ENCODE measurements around the gene TMEM132D. TPM values are rescaled to one million over a fixed set of nuclear protein-coding genes. Genes with fewer than 3 reads are reported as not detected.

Gene TMEM132D
- total RNA-seq, 1 donor from 2014 or later, result 0.18 TPM

DNA sequence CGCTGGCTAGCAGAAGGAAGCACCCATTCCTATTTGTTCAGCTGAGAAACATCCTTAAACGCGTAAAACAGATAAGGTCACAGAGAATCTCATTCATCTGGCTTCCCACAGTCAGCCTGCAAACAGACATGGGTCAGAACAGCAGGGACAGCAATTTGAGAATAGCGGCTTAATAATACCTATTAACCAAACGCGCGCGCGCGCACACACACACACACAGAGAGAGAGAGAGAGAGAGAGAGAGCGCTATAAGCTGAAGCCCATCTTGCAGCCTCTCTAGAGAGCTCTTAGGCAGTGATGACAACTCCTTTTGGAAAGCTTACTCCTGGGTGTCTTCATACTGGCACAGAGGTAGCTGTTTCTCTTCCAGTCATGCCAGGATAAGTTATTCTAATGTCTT is 26.4 kb downstream of the TMEM132D start:
- DNase-seq (ENCODE audit: low spot score) (no peak), ATAC-seq (no peak)
- intact Hi-C loops (cut with DNase I), result no loop called here

DNA sequence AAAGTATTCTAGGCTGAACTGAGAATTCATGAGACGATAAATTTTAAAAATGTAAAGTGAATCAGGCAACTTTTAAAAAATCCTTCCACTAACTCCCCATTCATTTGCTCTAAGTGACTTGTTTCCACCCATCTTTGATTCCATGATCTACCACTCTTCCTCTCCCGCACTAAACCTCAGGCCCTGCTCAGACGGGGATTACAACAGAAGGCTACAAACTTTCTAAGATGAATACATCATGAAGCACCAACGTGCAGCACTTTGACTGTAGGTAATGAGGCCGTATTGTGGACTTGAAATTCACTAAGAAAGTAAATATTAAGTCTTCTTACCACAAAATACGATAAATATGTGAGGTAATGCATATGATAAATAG is 30.0 kb downstream of the TMEM132D start:
- ATAC-seq, result no peak
- no peak for DNase-seq (ENCODE audit: low spot score)
- intact Hi-C loops (cut with DNase I), result no loop called here

DNA sequence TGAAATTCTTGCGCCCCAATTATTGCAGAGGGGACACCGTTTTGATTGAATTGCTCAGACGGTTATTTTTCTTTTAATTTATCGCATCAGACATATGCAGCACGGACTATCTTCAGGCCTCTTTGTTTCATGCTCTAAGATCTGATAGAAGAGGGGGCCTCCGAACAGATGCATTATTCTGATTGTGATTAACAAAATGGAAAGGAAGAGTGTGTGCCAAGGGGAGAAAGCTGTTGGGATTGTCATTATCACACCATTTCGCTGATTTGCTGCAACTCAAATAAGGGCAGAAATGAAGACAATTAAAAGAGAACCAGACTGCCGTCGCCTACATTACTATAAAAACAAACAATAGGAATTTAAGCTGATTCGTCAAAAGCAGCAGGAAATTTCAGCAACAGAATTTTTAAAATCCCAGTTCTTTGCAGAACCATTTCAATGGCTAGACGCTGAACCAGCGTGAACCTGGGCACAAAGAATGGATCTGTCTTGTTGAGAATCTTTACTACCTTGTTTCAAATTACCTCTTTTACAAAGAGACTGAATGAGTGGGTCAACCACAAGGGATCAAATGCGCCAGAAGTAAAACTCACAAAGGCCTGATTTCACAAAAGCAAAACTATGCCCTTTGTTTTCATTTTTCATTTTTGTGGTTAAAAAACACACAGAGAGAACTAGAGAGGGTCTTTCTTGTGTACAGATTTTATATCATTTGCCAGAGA is 30.6 kb downstream of the TMEM132D start:
- intact Hi-C loops (cut with DNase I), result no loop called here
- DNase-seq (ENCODE audit: low spot score), result no peak
- ATAC-seq, result no peak

DNA sequence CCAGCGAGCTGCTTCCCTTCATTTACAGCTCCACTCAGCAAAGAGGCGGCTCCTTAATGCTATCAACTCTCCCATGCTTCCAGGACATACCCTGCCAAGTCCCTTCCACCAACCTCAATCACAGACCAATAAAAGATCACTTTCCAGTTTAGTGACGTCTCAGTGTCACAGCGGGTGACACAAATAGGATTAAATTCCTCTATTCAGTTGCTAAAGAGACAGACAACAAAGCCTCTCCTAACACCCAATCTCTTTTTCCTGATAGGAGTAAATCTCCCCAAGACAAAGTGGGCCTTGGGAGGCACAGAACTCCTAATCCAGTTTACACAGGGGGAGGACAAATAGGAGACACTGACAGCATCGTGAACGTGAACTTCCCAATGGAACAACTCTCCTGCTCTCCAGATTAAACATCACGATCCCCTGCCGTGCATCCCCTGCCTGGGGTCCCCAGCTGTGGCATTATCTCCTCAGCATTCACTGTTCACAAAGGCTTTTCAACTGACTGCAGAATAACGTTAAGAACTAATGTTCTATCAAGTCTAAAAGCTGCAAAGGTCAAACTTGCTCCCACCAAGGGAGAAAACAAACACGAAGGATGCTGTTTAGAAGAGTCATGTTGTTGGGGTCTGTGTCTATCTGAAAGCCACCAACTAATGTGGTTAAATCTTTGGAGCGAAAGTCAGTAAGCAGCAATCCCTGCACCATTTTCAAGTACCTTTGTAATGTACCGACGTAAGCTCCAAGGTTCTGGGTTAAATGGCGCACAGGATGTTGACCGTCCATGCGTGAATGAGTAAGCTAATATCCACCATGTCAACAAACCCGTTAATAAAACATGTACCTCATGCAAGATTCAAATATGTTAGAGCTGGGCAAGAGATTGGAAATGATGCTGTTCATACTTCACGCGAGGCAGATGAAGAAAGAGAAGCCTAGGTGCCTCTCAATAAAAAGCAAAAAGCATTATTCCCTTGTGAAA is 31.5 kb downstream of the TMEM132D start:
- no peak for ATAC-seq
- intact Hi-C loops (cut with DNase I), result no loop called here
- no peak for DNase-seq (ENCODE audit: low spot score)

DNA sequence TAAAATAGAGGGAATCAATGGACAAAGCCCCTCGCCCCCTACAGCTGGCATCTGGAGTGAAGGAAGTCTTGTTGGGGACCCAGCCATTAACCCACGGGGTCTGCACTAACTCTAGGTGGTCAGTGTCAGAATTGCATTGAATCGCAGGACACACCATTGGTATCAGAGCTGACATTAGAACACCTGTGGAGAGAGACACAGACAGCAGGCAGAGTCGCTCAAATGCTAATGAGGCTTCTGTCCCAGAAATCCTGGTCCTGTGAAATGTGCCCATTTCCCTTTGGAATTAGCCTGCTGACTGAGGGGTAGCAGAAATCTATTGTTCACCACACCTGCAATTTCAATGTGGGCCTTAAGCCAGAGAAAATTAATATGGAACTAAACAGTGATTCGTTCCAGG is 33.0 kb downstream of the TMEM132D start:
- ATAC-seq, result no peak
- intact Hi-C loops (cut with DNase I), result no loop called here
- DNase-seq (ENCODE audit: low spot score), result no peak

DNA sequence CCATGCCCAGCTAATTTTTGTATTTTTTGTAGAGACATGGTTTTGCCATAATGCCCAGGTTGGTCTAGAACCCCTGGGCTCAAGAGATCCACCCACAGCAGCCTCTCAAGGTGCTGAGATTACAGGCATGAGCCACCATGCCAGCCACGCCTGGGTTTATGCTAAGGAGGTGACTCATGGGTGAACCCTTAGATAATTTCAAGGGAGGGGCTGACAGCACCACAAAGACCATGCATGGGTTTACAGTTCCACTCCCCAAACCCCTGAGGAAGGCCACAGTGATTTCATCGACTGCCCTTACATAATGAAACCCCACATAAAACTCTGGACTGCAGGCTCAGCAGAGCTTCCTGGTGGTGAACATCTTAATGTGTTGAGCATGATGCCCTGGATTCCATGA is 33.7 kb downstream of the TMEM132D start:
- DNase-seq (ENCODE audit: low spot score) (no peak), ATAC-seq (no peak)
- intact Hi-C loops (cut with DNase I), result no loop called here

DNA sequence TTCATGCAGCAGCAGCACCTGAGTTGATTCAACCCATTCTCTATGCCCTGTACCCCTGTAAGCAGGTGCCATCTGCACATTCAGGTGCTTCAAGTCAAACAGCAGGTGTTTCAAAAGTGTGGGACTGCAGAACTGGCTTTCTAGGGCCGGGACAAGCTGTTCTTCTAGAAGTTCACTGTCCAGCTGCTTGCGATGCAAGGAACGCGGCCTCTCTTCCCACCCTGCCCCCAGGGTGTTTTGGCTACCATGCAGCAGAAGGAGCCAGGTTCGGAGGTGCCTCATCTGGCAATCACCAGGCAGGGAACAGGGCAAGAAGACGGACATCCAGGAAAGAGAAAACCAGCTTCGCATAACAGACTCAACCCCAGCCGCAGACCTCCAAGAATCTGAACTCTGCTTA is 35.2 kb downstream of the TMEM132D start:
- intact Hi-C loops (cut with DNase I), result no loop called here
- no peak for DNase-seq (ENCODE audit: low spot score)
- no peak for ATAC-seq

DNA sequence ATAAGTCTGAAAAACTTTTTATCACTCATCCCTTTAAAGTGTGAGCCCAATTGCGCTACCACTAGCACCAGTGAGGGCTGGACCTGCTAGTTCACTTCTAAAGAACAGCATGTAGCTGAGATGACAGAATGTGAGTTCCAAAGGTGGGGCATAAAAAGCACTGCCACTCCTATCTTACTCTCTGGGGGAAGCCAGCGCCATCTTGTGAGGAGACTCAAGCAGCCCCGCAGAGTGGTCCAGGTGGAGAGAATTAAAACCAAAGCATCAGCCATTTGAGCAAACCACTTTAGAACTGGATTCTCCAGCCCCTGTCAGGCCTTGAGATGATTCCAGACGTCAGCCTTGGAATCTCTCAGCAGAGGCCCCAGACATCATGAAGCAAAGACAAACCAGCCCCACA is 39.9 kb downstream of the TMEM132D start:
- DNase-seq (ENCODE audit: low spot score) (no peak), ATAC-seq (no peak)
- intact Hi-C loops (cut with DNase I), result no loop called here

DNA sequence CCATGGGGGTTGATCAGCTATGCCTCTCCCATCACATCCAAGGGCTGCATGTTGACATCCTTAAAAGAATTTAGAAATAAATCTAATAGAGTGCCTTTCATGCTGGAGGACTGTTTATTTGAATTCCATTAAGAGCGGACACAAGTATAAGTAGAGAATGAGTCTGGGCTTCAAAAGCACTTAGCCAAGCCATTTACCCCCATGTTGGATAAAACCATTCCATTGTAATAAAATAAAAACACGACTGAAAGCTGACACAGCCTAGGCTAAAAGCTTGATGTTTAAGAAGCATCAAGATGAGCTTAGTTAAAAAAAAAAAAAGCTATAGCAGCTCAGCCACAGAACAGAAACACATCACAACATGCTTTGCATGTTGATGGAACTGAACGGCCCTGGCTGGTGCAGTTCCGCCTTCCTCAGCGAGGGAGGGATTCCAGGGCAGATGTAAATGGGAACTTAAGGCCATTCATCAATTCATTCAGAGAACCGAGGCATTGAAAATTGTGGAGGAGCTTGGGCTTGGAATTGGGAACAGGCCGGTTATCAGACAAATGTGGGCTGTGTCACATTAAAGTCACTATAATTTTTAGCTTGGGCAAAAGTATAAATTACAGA is 41.2 kb downstream of the TMEM132D start:
- DNase-seq (ENCODE audit: low spot score), result no peak
- ATAC-seq, result no peak
- intact Hi-C loops (cut with DNase I), result no loop called here

DNA sequence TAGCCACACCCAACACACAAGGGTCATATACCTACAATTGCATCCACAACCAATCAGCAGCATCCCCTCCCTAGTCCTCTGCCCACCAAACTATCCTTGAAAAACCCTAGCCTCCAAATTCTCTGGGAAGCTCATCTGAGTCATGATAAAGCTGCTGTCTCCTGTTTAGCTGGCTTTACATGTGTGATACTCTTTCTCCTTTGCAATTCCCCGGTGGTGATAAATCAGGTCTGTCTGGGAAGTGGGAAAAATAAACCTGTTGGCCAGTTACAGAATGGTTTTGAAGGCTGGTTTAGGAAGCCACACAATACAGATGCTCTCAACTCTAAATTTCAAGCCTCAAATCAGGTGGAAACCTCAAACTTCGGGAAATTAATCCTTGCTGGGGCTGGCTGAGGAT is 41.9 kb downstream of the TMEM132D start:
- intact Hi-C loops (cut with DNase I), result no loop called here
- ATAC-seq (no peak), DNase-seq (ENCODE audit: low spot score) (no peak)

DNA sequence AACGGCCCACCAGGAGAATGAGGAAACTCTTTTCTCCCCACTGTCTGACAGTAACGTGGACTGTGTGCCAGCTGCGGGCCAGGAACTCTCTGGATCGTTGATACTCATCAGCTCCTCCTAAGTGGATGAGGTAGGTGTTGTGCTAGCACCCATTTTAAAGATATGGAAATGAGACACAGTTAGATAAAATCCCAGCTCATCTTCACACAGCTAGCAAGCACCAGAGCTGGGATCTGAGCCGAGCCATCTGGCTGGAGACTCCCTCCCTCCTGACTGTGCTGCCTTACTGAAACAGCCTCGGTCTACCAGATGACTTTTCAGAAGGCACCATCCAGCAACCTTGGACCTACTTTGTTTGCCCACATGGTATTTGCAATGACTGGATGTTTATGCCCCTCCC is 49.2 kb downstream of the TMEM132D start:
- no peak for ATAC-seq
- DNase-seq (ENCODE audit: low spot score), result no peak
- intact Hi-C loops (cut with DNase I), result no loop called here

DNA sequence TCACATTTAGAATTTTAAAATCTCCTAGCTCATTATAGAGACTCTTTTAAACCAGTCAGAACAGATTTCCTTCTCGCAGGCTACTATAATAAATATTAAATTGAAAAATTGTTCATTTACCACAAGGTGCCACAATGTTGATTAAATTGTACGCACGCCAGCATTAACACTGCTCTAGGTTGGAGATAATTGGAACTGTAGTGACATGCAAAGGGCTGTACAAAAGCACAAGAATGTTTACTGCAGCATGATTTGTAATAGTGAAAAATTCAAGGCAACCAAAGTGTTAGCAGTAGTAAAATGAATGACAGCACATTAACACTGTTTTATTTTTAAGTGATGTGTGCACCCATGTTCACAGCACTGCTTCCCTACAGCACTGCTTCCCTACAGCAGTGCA is 52.5 kb downstream of the TMEM132D start:
- DNase-seq (ENCODE audit: low spot score) (no peak), ATAC-seq (no peak)
- intact Hi-C loops (cut with DNase I), result no loop called here

DNA sequence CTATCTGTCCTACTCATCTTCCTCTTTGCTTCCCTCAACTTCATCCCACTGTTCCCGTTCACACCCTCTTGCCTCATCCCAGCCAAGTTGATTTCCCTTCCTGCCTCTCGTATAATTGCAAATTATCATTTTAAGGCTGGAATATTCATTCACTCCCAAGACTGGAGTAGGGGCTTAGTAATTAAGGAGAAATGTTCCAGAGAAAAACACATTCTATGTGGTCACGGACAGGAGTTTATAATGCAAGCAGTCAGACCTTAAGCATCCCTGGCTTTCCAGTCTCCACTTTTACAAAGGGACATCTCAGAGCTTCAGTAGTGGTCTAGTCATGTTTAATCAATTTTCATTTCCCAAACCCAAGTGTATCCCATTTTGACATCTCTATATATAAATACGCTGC is 54.9 kb downstream of the TMEM132D start:
- DNase-seq (ENCODE audit: low spot score) (no peak), ATAC-seq (no peak)
- intact Hi-C loops (cut with DNase I), result no loop called here

DNA sequence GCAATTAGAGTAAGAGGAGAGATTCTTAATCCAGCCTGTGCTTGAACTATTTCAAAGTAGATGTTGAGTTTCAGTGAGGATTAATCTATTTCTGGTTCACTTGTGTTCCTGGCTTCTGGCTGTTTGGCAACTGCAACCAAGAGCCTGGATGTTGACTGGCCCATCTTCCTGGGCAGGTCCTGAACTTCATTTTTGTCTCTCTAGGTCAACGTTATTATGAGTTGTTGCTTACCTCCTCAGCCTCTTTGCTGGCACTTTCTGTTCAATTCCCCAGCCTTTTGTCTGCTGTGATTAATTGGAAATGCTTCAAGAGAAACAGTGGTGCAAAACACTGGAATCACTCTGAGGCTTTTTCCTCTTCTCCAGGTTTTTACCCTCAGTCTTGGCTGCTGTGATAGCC is 56.8 kb downstream of the TMEM132D start:
- intact Hi-C loops (cut with DNase I), result no loop called here
- DNase-seq (ENCODE audit: low spot score) (no peak), ATAC-seq (peak; percentile 68)

DNA sequence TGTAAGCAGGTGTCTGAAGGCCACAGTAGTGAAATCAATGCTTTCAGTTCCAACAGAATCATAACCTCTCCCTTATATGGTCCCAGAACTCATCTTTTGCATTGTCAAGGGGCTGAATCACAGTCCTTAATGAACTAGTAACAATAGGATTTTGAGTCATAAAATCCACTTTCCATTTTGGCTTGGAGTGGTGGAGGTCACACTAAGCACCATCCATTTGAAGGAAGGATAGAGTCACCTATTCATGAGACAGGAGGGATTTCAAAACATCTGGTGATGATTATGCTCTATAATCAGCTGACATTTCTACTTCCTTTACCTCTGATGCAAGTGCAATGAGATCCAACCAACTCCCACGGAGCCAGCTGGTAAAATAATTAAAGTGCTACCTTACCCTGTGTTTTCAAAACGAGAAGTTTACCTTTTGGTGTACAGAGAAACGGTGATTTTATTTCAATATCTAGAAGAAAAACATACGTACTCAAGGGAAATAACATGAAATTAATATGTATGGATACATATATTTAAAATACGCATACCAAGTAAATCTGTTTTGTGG is 59.1 kb downstream of the TMEM132D start:
- intact Hi-C loops (cut with DNase I), result no loop called here
- DNase-seq (ENCODE audit: low spot score), result no peak
- ATAC-seq, result no peak

DNA sequence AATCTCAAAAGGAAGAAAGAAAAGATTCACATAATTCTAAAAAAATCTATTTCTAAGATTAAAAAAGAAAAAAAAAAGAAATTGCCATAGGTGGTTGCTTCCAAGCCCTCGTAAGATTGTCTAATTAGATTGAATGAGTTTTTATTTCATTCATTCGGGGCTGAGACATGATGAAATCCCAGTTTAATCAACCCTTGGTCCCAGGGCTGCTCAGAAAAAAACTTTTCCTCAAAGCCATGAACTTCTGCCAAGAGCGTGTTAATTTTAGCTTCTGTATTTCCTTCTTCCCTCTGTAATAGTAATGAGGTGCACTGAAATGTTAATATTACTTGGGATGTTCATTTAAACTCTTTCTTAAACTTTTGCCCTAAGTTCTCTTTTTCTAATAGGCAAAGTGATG is 62.6 kb downstream of the TMEM132D start:
- no peak for DNase-seq (ENCODE audit: low spot score)
- ATAC-seq, result no peak
- intact Hi-C loops (cut with DNase I), result no loop called here

DNA sequence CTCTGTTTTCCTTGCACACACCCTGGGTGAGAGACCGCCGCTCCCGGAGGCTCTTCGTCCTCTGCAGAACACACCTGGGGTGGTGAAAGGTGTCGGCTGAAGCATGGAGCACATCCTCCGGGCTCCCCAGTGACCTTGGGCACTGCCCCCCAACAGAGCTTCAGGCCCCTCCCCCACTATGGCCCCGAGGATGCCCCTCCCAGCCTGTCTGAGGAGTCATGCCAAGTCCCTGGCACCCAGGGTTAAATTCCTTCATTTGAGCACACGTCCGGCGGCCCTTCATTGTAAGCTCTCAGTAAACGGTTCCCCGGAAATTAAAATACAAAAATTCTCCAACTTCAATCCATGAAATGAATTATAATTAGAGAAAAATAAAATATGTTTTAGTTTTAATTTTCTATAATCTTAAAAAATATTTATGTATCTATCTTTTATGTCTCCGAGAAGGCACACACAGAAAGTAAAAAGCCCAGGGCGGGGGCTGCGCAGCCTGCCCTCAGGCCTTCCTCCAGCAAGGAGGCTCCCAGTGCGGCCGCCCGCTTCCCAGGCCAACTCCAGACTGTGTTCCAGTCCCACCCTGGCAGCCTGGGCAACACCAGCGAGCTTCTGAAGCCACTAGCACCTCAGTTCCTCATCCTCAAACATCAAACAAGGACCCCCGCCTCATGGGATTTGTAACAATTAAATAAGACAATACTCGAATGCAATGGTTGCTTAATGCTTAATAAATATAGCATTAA is 63.5 kb downstream of the TMEM132D start:
- no peak for ATAC-seq
- intact Hi-C loops (cut with DNase I), result no loop called here
- no peak for DNase-seq (ENCODE audit: low spot score)

DNA sequence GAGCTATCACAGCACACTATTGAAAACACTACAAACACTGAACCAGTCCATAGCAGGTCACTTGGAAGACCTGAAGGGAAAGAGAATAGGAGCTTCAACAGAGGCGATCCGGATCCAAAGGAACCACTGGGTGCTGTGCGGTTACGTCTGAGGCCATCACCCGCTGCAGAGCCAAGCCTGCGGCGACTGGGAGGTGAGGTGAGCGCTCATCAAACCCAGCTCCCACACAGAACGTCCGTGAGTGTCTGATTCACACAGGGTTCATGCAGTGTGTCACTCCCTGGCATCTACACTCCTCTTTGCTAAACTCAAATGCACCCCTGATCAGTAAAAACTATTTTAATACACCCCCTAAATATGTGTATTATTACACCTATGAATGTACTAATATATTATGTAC is 64.1 kb downstream of the TMEM132D start:
- ATAC-seq, result no peak

DNA sequence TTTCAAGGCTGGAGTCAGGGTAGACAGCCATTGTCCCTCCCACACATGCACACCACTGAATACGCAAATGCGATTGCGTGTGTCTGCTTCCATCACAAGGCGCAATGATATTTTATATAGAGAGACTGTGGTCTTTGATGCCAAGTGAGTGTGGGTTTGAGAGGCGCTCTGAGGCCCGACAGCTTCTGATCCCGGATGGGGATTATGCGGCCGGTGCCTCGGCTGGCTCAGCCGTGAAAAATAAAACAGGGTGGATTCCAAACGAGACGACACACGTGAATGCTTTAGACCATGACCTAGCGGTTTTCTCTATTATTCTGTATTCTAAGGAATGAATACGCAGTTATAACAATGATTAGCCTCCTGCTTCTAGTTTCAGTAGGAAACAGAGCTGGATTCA is 72.5 kb downstream of the TMEM132D start:
- intact Hi-C loops (cut with DNase I), result no loop called here
- DNase-seq (ENCODE audit: low spot score) (no peak), ATAC-seq (no peak)

More for the DNA sequence above, 64.1 kb downstream of the TMEM132D start:
- DNase-seq (ENCODE audit: low spot score), result no peak
- intact Hi-C loops (cut with DNase I), result no loop called here

Measured in sciatic nerve (tissue), 2 donors.